HG03442 (cell line): ENCODE data around the gene CRIP2.

ENCODE experiments used
- ATAC-seq: cut with Tn5 transposase; IDR thresholded peaks from one replicate; pipeline ENCODE4 v1.9.1; 2021; ENCODE audit warnings: mild to moderate bottlenecking, moderate library complexity; ENCODE audit not compliant: unreplicated experiment

The CRIP2 gene

DNA sequence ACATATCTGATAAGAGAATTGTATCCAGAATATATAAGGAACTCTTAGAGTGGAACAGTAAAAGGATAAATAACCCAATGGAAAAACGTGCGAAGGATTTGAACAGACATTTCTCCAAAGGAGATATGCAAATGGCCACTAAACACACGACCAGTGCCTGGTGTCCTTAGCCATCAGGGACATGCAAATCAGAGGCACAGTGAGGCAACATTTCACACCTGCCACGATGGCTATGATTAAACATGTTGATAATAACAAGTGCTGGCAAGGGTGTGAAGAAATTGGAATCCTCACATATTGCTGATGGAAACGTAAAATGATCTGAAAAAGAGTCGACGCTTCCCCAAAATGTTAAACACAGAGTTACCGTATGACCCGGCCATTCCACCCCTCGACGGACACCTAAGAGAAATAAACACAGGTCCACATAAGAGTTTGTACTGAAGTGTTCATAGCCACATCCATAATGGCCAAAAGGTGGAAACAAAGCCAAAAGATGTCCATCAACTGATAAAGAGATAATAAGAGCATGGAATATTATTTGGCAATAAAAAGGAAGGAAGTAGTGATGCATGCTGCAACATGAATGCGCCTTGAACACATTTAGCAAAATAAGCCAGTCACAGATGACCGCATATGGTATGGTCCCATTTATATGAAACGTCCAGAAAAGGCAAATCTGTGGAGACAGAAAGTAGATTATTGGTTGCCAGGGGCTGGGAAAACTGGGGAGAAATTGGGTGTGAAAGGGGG is 45.5 kb downstream of the CRIP2 start:
- no peak for ATAC-seq

- ATAC-seq = no peak
Measured at GRCh38 chr14:105525326-105525725, 50.7 kb downstream of the CRIP2 start.

- ATAC-seq = no peak
Measured at GRCh38 chr14:105525861-105526775, 51.5 kb downstream of the CRIP2 start, which contains the start of gene TMEM121. TMEM121 (plus strand) TSS chr14:105526583; CDS start chr14:105528835, 2,252 bp downstream.

- no peak for ATAC-seq
Measured at GRCh38 chr14:105526776-105527380, 52.3 kb downstream of the CRIP2 start.

DNA sequence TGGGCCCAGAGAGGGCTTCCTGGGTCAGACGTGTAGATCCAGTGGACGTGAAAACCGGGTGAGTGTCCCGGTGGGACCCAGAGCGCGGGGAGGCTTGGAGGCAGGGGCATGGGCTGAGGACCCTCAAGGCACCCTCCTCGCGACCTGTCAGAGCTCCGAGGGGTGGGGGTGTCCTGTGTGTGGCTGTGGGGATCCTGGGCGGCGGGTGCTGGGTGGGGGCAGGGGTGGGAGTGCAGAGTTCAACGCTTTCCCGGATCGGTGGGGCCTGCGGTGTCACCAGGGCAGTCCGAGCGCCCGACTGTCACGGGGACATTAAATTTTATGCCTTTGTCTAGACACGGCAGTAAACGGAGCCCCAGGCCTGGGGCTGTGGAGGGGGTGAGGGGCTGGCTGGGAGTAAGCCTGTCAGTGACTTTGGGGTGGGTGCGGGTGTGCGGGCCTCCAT is 52.8 kb downstream of the CRIP2 start:
- no peak for ATAC-seq

DNA sequence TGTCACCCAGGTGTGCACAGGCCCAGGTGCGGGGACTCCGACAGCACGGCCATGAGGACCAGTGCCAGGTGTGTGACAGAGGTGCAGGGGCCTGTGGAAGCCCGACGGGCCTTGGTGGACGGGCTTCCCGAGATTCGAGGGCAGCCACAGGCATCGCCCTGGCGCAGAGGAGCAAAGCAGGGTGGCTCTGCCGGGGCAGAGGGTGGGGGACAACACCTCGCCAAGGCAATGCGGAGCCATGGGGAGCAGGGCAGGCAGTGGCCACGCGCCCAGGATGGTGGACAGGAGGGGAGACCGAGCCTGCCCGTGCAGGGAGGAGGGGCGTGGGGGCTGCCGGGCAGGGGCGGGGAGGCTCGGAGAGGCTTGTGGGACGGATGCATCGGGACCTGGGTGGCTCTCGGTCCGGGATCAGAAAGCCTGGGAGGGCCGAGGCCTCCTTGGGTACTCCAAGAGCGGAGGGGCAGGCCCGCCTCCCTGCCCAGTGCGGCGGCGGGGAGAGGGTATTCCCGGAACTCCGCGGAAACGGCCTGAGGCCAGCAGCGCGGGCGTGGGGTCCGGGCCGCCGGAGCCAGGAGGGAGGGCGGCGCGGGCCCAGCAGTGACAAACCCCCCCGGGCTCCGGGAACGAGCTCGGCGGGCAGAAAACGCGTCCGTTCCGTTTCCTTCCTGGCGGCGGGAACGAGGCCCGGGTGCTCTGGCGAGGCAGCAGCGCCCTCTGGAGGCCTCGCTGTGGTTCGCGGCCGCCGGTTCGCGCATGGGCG is 53.4 kb downstream of the CRIP2 start:
- ATAC-seq = no peak

GRCh38 chr14:105528586-105529318 is 54.1 kb downstream of the CRIP2 start:
- ATAC-seq = no peak

- no peak for ATAC-seq
Measured at GRCh38 chr14:105529319-105529568, 54.6 kb downstream of the CRIP2 start.
